GM13977 (cell line): ENCODE data around the gene LHX5.

Source experiments
- DNase-seq: peaks from one replicate; pipeline ENCODE4 v3.0.0; 2012; ENCODE audit warnings: low spot score
- in situ Hi-C: fragments of 300-500 bp; cut with MboI; formaldehyde crosslinking; loops from one replicate; pipeline ENCODE4 v1.12.0; 2022; ENCODE audit warnings: low sequenced_read_pairs, low pct_unique_long_range_greater_than_20kb, mixed read lengths, inconsistent platforms; ENCODE audit not compliant: unreplicated experiment
- TF ChIP-seq, protein P1 (sequence below): IDR thresholded peaks from 2 replicates; pipeline ENCODE4 v1.5.1; 2012; ENCODE audit warnings: mild to moderate bottlenecking, control low read depth; ENCODE audit not compliant: insufficient read depth; ENCODE audit errors: extremely low read depth, missing control alignments

The LHX5 gene

DNA sequence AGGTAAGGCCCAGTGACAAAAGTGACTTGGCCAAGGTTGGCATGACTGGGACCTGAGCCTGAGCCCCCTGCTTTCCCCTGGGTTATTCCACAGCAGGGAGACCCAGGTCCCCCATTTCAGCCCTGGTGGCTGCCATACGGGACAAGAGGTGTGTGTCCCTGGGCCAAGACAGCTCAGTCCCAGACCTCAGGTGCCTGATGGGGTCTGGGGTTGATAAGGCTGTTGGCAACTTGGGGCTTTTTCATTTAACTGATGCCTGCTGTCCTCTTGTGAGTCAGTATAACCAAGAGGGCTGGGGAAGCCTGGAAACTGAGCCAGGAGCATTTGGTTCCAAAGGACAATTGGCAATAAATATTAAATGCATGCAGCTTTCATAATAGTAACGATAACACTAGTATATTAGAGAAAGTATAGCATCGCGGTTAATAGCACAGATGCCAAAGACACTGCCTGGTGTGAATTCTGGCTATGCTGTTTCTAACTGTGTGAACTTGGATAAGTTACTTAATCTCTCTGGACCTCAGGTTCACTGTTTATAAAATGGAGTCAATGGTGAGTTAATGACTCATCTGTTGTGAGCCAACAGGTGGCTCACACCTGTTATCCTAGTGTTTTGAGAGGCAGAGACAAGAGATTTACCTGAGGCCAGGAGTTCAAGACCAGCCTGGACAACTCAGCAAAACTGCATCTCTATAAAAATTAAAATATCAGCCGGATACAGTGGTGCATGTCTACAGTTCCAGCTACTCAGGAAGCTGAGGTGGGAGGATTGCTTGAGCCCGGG is 48.6 kb downstream of the LHX5 start:
- TF ChIP-seq, protein P1, sequence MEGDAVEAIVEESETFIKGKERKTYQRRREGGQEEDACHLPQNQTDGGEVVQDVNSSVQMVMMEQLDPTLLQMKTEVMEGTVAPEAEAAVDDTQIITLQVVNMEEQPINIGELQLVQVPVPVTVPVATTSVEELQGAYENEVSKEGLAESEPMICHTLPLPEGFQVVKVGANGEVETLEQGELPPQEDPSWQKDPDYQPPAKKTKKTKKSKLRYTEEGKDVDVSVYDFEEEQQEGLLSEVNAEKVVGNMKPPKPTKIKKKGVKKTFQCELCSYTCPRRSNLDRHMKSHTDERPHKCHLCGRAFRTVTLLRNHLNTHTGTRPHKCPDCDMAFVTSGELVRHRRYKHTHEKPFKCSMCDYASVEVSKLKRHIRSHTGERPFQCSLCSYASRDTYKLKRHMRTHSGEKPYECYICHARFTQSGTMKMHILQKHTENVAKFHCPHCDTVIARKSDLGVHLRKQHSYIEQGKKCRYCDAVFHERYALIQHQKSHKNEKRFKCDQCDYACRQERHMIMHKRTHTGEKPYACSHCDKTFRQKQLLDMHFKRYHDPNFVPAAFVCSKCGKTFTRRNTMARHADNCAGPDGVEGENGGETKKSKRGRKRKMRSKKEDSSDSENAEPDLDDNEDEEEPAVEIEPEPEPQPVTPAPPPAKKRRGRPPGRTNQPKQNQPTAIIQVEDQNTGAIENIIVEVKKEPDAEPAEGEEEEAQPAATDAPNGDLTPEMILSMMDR, result peak; percentile 3
- in situ Hi-C loops, result loop anchor here (25.0 kb wide), 1 partner anchor 236 kb away; the partner anchor contains the start of genes DDX54 and RITA1

DNA sequence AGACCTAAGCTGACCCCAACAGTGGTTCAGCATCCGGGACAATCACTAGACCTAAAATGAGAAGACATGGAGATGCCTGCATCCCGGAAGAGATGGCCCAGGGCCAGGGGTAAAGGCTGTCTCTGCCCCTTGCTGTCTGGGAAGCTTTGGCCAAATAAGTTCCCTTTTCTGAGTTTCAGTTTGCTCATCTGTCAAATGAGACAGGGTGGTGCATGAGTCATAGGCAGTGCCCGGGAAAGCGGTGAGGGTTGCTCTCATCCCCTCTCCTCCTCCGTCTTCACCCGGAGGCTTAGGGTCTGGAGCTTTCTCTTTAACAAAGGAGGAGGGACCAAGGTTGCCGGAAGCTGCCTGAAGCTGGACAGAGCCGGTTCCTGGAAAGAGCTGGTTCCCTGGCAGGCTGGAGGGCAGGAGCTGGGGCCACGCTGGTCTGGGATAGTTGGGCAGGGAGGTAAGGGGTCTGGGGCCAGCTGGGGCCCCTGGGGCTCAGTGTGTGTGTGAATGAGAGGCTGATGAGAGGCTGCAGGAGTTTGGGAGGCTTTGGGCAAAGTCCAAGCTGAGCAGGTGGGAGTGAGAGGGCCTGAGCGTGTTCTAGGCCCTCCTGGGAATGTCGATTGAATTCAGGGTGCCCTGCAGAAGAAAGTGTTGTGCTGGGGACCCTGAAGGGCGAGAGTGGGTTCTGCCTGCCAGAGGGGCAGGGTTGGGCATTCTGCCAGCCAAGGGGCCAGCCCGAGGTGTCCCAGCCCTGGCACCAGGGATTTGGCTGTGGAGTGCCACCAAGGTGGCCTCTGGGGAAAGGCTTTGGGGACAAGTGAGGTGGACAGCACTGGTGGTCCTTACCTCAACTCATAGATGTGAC is 49.4 kb downstream of the LHX5 start, which contains the start of gene SDSL:
SDSL (plus strand) TSS at position 351 of the 856 bp plus-strand sequence. CDS start 5,603 bp downstream, outside the sequence.
- DNase-seq, result peak; percentile 56

More for the DNA sequence above, 48.6 kb downstream of the LHX5 start:
- DNase-seq, result no peak

DNA sequence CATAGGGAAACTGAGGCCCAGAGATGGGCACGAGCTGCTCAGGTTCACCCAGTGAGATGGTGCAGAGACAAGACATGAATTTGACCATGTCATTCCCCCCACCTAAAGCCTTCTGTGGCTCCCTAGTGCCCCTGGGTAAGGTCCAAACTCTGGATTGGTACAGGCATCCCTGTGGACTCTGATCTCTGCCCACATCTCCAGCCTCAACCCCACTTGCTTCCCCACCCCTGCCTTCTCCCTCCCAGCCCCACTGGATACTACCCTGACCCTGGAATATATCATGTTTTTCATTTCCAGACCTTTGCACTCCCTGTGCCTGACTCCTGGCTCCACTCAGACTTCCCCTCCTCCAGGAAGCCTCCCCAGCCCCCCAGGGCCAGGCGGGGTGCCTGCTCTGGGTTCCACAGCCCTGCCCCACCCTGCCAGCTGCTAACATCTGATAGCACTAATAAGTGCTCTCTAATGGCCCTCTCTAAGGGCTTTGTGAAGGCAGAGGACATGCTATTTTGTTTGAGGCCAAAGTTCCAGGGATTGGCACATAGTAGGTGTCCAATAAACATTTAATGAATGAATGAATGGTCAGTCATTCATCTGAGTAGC is 50.6 kb downstream of the LHX5 start:
- TF ChIP-seq, protein P1, result no peak
- in situ Hi-C loops, result loop anchor here (25.0 kb wide), 1 partner anchor 234 kb away; the partner anchor contains the start of genes DDX54 and RITA1
- no peak for DNase-seq

More for the DNA sequence above, 49.4 kb downstream of the LHX5 start, which contains the start of gene SDSL:
- in situ Hi-C loops, result loop anchor here (25.0 kb wide), 1 partner anchor 235 kb away; the partner anchor contains the start of genes DDX54 and RITA1
- TF ChIP-seq, protein P1, result no peak

DNA sequence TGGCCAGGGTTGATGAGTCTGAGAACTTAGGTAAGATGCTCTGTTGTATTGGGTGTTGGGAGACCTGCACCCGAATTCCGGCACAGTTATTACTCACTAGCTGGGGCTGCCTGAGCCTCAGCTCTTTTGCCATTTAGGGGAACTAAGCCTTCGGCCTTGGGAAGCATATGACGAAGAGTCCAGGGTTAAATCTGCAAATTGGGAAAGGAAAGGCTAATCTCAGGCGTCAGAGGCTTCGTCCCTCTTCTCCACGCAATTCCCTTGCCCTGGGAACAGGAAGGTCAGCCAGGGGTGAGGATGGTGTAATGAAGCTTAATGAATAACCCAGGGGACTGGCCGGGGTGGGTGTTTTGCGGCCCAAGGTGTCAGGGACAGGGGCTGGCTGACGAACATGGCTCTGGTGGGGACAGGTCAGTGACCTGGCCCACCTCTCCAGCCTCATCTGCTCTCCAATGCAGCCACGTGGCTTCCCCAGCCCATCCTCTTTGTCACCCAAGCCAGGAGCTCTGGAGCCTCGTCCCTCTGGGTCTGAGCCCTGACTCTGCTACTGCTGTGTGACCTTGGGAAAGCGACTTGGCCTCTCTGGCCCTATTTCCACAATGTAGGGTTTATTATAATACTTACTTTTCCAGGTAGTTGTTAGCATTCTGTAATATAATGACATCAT is 53.3 kb downstream of the LHX5 start:
- in situ Hi-C loops, result loop anchor here (25.0 kb wide), 1 partner anchor 231 kb away; the partner anchor contains the start of genes DDX54 and RITA1
- no peak for DNase-seq
- TF ChIP-seq, protein P1, result no peak

DNA sequence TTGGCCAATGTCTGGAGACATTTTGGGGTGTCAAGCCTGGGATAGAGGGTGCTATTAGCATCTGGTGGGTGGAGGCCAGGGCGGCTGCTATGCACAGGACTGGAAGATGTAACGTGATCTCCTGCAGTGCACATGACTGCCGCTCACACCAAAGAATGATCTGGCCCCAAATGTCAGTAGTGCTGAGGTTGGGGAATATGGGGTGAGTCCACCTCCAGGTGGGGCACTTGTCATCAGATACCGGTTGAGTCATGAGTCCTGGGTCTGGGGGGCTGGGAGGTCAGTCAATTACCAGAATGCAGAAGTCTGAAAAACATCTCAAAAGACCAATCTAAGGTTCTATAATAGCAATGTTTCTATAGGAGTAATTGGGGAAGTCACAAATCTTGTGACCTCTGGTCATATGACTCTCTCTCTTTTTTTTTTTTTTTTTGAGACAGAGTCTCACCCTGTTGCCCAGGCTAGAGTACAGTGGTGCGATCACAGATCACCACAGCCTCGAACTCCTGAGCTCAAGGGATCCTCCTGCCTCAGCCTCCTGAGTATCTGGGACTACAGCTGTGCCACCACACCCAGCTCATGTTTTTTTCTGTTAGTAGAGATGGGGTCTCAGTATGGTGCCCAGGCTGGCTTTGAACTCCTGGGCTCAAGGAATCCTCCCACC is 55.4 kb downstream of the LHX5 start:
- TF ChIP-seq, protein P1, result no peak
- no peak for DNase-seq
- in situ Hi-C loops, result loop anchor here (25.0 kb wide), 1 partner anchor 229 kb away; the partner anchor contains the start of genes DDX54 and RITA1
